Stimulated activated CD4-positive, alpha-beta T cell treated with anti-CD3 and anti-CD28 coated beads, Interleukin-15, amount 100 ng/mL, for 1 hour (primary cell): ENCODE data around the gene PSMG1.

ENCODE experiments used
- DNase-seq, 2 donors: peaks; one replicate each; pipeline ENCODE4 v3.0.0-alpha.2; 2020; ENCODE audit warnings: low read depth in 1 of 2, low spot score in 1 of 2

PSMG1 gene

GRCh38 chr21:39189857-39190604, 6.8 kb upstream of the PSMG1 start:
- DNase-seq, result no peak

GRCh38 chr21:39188521-39189139, 5.4 kb upstream of the PSMG1 start:
- DNase-seq, result no peak

GRCh38 chr21:39187141-39187540, 3.9 kb upstream of the PSMG1 start:
- no peak for DNase-seq

- no peak for DNase-seq
Measured at GRCh38 chr21:39186676-39187075, 3.4 kb upstream of the PSMG1 start.

- DNase-seq, result no peak
Measured at GRCh38 chr21:39185157-39185556, 1.9 kb upstream of the PSMG1 start.

- DNase-seq, result no peak
Measured at GRCh38 chr21:39184050-39184980, 1.1 kb upstream of the PSMG1 start.

GRCh38 chr21:39182484-39183271, 573 bp downstream of the PSMG1 start:
- DNase-seq, result no peak

GRCh38 chr21:39182016-39182415, 1.2 kb downstream of the PSMG1 start:
- no peak for DNase-seq

- no peak for DNase-seq
Measured at GRCh38 chr21:39181205-39181818, 1.9 kb downstream of the PSMG1 start.

- DNase-seq, result no peak
Measured at GRCh38 chr21:39180429-39181019, 2.7 kb downstream of the PSMG1 start.

- no peak for DNase-seq
Measured at GRCh38 chr21:39178421-39178820, 4.8 kb downstream of the PSMG1 start.

GRCh38 chr21:39176271-39176709, 7.0 kb downstream of the PSMG1 start:
- no peak for DNase-seq

GRCh38 chr21:39175665-39176064, 7.6 kb downstream of the PSMG1 start:
- no peak for DNase-seq

- no peak for DNase-seq
Measured at GRCh38 chr21:39175154-39175553, 8.1 kb downstream of the PSMG1 start.

- no peak for DNase-seq
Measured at GRCh38 chr21:39173716-39174680, 9.3 kb downstream of the PSMG1 start.

- no peak for DNase-seq
Measured at GRCh38 chr21:39169906-39170305, 13.3 kb downstream of the PSMG1 start.

GRCh38 chr21:39168800-39169199, 14.5 kb downstream of the PSMG1 start:
- no peak for DNase-seq

GRCh38 chr21:39164523-39164922, 18.7 kb downstream of the PSMG1 start:
- no peak for DNase-seq

GRCh38 chr21:39161064-39161463, 22.2 kb downstream of the PSMG1 start:
- no peak for DNase-seq
